ENCODE measurements around the gene AKR1C8.

Gene AKR1C8

GRCh38 chr10:5107860-5108526 lies 77.0 kb downstream of the AKR1C8 start:
- no peak for FAIRE-seq

DNA sequence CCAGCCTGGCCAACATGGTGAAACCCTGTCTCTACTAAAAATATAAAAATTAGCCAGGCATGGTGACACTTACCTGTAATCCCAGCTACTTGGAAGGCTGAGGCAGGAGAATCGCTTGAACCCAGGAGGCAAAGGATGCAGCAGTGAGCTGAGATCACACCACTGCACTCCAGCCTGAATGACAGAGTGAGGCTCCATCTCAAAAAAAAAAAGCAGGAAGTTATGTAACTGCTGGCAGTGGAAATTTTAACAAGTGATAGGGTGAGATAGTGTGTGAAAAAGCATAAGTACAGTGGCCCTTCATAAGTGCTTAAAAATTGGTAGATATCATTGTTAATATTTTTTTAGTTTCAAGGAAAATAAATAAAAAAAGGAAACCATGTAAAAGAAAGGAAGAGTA lies 78.4 kb downstream of the AKR1C8 start:
- no peak for FAIRE-seq

DNA sequence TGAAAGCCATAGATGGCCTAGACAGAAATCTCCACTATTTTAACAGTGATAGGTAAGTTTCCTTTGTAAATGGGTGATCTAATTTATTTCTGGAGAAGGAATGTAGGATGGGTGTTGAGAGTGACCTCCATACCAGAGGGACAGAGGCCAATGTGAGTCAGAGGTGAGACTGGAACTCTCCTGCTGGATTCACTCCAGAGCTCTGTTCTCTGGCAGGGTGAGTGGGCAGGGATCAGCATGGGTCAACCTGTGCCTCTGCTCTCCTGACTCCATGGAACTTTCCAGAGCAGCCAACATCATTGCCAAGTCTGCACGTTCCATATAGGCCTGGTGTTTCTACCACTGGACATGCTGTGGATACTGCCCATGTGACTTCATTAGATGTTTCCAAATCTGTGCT lies 79.3 kb downstream of the AKR1C8 start:
- no peak for FAIRE-seq

Data from islet of Langerhans (tissue), 1 donor.